GM23248 (cell line): ENCODE data around the gene OR2V2. TPM values are rescaled to one million over a fixed set of nuclear protein-coding genes. Genes with fewer than 3 reads are reported as not detected.

Source experiments
- DNase-seq: peaks from one replicate; pipeline ENCODE4 v3.0.0-alpha.2; 2015
- H2AFZ ChIP-seq: fragments of 200-600 bp; sonication (generic); 2 replicates; pipeline ENCODE4 v1.6.1; 2016; ENCODE audit warnings: antibody characterized with exemption
- H3F3A ChIP-seq: fragments of 200-600 bp; sonication (generic); 2 replicates; pipeline ENCODE4 v1.6.1; 2016; ENCODE audit warnings: mild to moderate bottlenecking, antibody characterized with exemption, mixed run types; ENCODE audit not compliant: insufficient read depth
- H3K27ac ChIP-seq: fragments of 200-600 bp; sonication (generic); 2 replicates; pipeline ENCODE4 v1.5.1; 2016; ENCODE audit warnings: mild to moderate bottlenecking
- H3K27me3 ChIP-seq: fragments of 200-600 bp; sonication (generic); replicated peaks from 2 replicates; pipeline ENCODE4 v1.6.1; 2016; ENCODE audit warnings: mild to moderate bottlenecking; ENCODE audit not compliant: insufficient read depth
- H3K36me3 ChIP-seq: fragments of 200-600 bp; sonication (generic); 2 replicates; pipeline ENCODE4 v1.6.1; 2016; ENCODE audit warnings: low read depth, mild to moderate bottlenecking
- H3K4me1 ChIP-seq: fragments of 200-600 bp; sonication (generic); 2 replicates; pipeline ENCODE4 v1.6.1; 2016; ENCODE audit warnings: mild to moderate bottlenecking; ENCODE audit not compliant: insufficient read depth
- H3K4me2 ChIP-seq: fragments of 200-600 bp; sonication (generic); one replicate; pipeline ENCODE4 v1.6.1; 2016; ENCODE audit warnings: mild to moderate bottlenecking; ENCODE audit not compliant: unreplicated experiment
- H3K4me3 ChIP-seq: fragments of 200-600 bp; sonication (generic); 2 replicates; pipeline ENCODE4 v1.5.1; 2016; ENCODE audit warnings: mild to moderate bottlenecking
- H3K79me2 ChIP-seq: fragments of 200-600 bp; sonication (generic); 2 replicates; pipeline ENCODE4 v1.6.1; 2016; ENCODE audit warnings: mild to moderate bottlenecking; ENCODE audit not compliant: insufficient read depth
- H3K9ac ChIP-seq: fragments of 200-600 bp; sonication (generic); 2 replicates; pipeline ENCODE4 v1.6.1; 2016; ENCODE audit warnings: mild to moderate bottlenecking
- H3K9me2 ChIP-seq: fragments of 200-600 bp; sonication (generic); 2 replicates; pipeline ENCODE4 v1.6.1; 2016; ENCODE audit warnings: mixed run types, mild to moderate bottlenecking, moderate library complexity; ENCODE audit not compliant: insufficient read depth
- H3K9me3 ChIP-seq: fragments of 200-600 bp; sonication (generic); one replicate; pipeline ENCODE4 v1.6.1; 2017; ENCODE audit warnings: low read depth
- H4K20me1 ChIP-seq: fragments of 200-600 bp; sonication (generic); 2 replicates; pipeline ENCODE4 v1.6.0; 2016; ENCODE audit not compliant: insufficient read depth
- EZH2 ChIP-seq: fragments of 200-600 bp; sonication (generic); IDR thresholded peaks from 2 replicates; pipeline ENCODE4 v1.6.1; 2018; ENCODE audit warnings: antibody characterized with exemption, mild to moderate bottlenecking; ENCODE audit not compliant: insufficient read depth, poor library complexity, severe bottlenecking
- EZH2phosphoT487 ChIP-seq: fragments of 200-600 bp; sonication (generic); IDR thresholded peaks from 2 replicates; pipeline ENCODE4 v1.6.1; 2018; ENCODE audit warnings: antibody characterized with exemption, moderate library complexity, mild to moderate bottlenecking, low read depth; ENCODE audit not compliant: insufficient read depth
- WGBS, 2 experiments: methylation state at CpG; one replicate each; pipeline ENCODE4 v1.1.6; 2015 to 2017; ENCODE audit warnings: low lambda C conversion rate in 2 of 2, low coverage in 1 of 2; ENCODE audit errors: missing lambda C conversion rate in 2 of 2; 5-methylcytosine and 5-hydroxymethylcytosine counted together
- in situ Hi-C: fragments of 300-500 bp; cut with MboI; formaldehyde crosslinking; loops from 2 replicates; pipeline ENCODE4 v1.15.0; 2020
- polyA plus RNA-seq: library from polyadenylated mRNA; unstranded; fragments of >200 nt; fragmentation: Nextera tagmentation; extraction: Ambion mirVana; gene quantifications from 2 replicates; pipeline ENCODE4 v1.2.1, GENCODE V29; 2016
- total RNA-seq: library from RNA; depleted of rRNA; stranded (reverse); fragments of >200 nt; shearing (Covaris generic); gene quantifications from 2 replicates; pipeline ENCODE4 v1.2.3, GENCODE V29; 2014

Gene OR2V2
- total and polyA plus RNA-seq, 2 experiments from 2014 or later = not detected

DNA sequence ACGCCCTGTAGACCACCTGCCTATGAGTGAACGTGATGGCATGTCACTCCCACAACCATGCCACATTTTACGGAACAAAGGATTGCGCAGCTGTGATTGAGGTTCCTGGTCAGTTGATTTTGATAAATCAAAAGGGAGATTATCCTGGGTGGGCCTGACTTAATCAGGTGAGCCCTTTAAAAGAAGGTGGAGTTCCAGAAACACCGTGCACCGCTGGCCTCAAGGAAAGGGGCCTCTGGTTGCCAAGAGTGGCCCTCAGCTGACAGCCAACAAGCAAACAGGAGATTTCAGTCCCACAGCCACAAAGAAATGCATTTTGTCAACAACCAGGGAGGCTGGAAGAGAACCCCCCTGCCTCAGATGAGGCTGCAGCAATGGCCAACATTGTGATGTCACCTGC lies 38.6 kb downstream of the OR2V2 start:
- no peaks in the 10 kb centered on the region for H3K27me3 ChIP-seq
- no peaks in the 10 kb centered on the region for H3K9me3 ChIP-seq
- H3K4me3 ChIP-seq = no peak overlapping the region
- TF ChIP-seq EZH2phosphoT487 = no peak
- TF ChIP-seq EZH2 = no peak
- in situ Hi-C loops = no loop called here
- H3K36me3 ChIP-seq = no peaks in the 10 kb centered on the region
- H4K20me1 ChIP-seq = no peaks in the 10 kb centered on the region
- no peaks in the 10 kb centered on the region for H3K79me2 ChIP-seq
- no peaks in the 10 kb centered on the region for H3K4me1 ChIP-seq
- H2AFZ ChIP-seq = no peak overlapping the region
- H3K9me2 ChIP-seq = no peaks in the 10 kb centered on the region
- no peak overlapping the region for H3K27ac ChIP-seq
- DNase-seq = no peak
- H3K9ac ChIP-seq = no peak overlapping the region
- H3K4me2 ChIP-seq = no peak overlapping the region
- H3F3A ChIP-seq = peaks cover 14% of the 10 kb centered on the region
- 87 to 95% methylated on average over 6 of the region's 6 CpGs for WGBS, 2 experiments

DNA sequence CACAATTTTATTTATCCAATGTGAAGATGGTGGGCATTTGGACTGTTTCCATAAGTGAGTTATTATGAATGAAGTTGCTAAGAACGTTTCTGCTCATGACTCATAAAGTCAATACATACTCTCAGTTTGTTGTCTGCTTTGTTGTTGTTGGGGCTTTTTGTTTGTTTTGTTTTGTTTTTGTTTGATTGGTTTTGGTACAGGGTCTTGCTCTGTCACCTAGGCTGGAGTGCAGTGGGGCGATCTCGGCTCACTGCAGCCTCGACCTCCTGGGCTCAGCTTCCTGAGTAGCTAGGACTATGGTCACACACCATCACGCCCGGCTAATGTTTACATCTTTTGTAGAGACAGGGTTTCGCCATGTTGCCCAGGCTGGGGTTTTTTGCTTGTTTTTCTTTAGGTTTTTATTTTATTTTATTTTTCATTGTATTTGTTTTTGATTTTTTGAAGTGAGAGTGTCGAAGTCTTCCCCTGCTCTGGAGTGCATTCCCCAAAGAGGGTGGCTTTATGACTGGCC lies 39.7 kb downstream of the OR2V2 start:
- peak; percentile 58 for DNase-seq
- peak overlapping the region; percentile 59 for H3K9ac ChIP-seq
- H3K9me2 ChIP-seq = no peaks in the 10 kb centered on the region
- no peaks in the 10 kb centered on the region for H3K36me3 ChIP-seq
- H3K27ac ChIP-seq = peak overlapping the region; percentile 62
- no peaks in the 10 kb centered on the region for H3K27me3 ChIP-seq
- H3K4me2 ChIP-seq = peak overlapping the region; percentile 70
- peak overlapping the region; percentile 85 for H2AFZ ChIP-seq
- H3F3A ChIP-seq = peaks cover 12% of the 10 kb centered on the region
- H3K79me2 ChIP-seq = no peaks in the 10 kb centered on the region
- no peaks in the 10 kb centered on the region for H3K9me3 ChIP-seq
- WGBS, 2 experiments = 13 to 19% methylated on average over 8 of the region's 8 CpGs
- TF ChIP-seq EZH2phosphoT487 = no peak
- TF ChIP-seq EZH2 = no peak
- no peaks in the 10 kb centered on the region for H4K20me1 ChIP-seq
- peak overlapping the region; percentile 87 for H3K4me3 ChIP-seq
- no peaks in the 10 kb centered on the region for H3K4me1 ChIP-seq
- in situ Hi-C loops = no loop called here

DNA sequence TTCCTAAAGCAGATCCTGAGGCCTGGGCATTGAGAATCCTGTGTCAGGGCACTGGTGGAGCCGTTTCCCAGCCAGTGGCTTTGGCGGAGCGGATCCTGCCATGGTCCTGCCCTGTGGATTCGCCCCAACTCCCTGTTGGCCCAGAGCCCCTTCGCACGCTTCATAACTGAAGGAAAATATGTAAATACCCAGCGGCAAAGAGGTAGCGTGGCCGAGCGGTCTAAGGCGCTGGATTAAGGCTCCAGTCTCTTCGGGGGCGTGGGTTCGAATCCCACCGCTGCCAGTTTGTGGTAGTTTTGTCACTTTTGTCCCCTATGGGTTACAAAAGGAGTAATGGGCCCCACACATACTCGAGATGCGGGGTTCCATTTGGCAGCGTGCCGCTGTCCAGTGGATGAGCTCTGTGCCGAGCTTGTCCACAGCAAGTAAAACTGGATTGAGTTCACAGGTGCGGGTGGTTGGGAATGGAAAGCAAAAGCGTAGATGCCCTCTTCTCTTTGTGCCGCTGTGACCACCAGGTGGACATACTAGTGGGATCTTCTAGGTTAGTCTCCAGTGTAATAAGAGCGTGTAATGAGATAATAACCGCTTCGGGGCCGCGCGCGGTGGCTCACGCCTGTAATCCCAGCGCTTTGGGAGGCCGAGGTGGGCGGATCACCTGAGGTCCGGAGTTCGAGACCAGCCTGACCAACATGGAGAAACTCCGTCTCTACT lies 40.3 kb downstream of the OR2V2 start:
- in situ Hi-C loops = no loop called here

DNA sequence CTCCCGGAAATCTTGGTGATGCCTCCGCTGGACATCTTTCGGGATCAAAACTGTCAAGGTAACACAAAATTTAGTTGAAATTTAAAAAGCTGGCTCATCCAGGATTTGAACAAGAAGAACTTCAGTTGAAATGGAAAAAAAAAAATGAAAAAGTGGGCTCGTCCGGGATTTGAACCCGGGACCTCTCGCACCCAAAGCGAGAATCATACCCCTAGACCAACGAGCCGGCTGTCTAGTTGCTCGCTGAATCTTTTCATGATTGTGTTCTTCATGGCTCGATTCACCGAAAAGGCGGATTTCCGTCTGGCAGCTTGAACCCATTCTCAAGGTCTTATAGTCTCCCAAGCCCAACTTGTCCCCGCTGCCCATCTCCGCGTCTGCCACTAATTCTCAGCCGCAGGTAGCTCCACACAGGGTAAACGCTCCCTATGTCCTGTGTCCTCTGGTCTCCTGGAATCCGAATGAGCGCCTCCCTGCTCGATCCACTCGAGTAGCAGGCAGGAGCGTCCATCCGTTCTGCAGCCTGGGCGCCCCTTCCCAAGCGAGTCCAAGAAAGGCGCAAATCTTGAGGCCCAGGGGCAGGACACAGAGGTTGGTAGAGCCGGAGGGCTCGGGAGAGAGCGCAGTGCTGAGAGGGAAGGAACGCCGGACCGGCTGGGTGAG lies 41.4 kb downstream of the OR2V2 start:
- no peaks in the 10 kb centered on the region for H3K36me3 ChIP-seq
- in situ Hi-C loops = no loop called here
- H3K4me3 ChIP-seq = peak overlapping the region; percentile 87
- H3K4me1 ChIP-seq = no peaks in the 10 kb centered on the region
- H4K20me1 ChIP-seq = no peaks in the 10 kb centered on the region
- H3K4me2 ChIP-seq = peak overlapping the region; percentile 97
- H3K9me2 ChIP-seq = no peaks in the 10 kb centered on the region
- no peak for TF ChIP-seq EZH2
- no peak for TF ChIP-seq EZH2phosphoT487
- H3K79me2 ChIP-seq = no peaks in the 10 kb centered on the region
- H3K9ac ChIP-seq = peak overlapping the region; percentile 77
- H3K27ac ChIP-seq = peak overlapping the region; percentile 71
- no peaks in the 10 kb centered on the region for H3K27me3 ChIP-seq
- DNase-seq = peak; percentile 81
- 0 to 1% methylated on average over 34 to 35 of the region's 35 CpGs for WGBS, 2 experiments
- 0 out of 2 replicates have a peak, but pooled peaks cover 1% of the 10 kb centered on the region for H3F3A ChIP-seq
- no peaks in the 10 kb centered on the region for H3K9me3 ChIP-seq
- peak overlapping the region; percentile 84 for H2AFZ ChIP-seq

More for the DNA sequence above, 40.3 kb downstream of the OR2V2 start:
- Histone ChIP-seq H3K4me2 (peak overlapping the region; percentile 70), H3K36me3 (no peaks in the 10 kb centered on the region), H3K27me3 (no peaks in the 10 kb centered on the region), H3K9ac (peak overlapping the region; percentile 59), H3K9me3 (no peaks in the 10 kb centered on the region), H3K9me2 (no peaks in the 10 kb centered on the region), H3K79me2 (no peaks in the 10 kb centered on the region), H3K4me3 (peak overlapping the region; percentile 87), H3K27ac (peak overlapping the region; percentile 71), H3K4me1 (no peaks in the 10 kb centered on the region), H4K20me1 (no peaks in the 10 kb centered on the region), H3F3A (peaks cover 6% of the 10 kb centered on the region), H2AFZ (peak overlapping the region; percentile 85)
- TF ChIP-seq EZH2phosphoT487 = no peak
- 4 to 6% methylated on average over 37 of the region's 37 CpGs for WGBS, 2 experiments
- peak; percentile 86 for DNase-seq
